Left lung (tissue), 10 donors: ENCODE measurements around the gene SPATA31C2. TPM values are rescaled to one million over a fixed set of nuclear protein-coding genes. Genes with fewer than 3 reads are reported as not detected.
"Not testable (repeated sequence)": the region's sequence is repeated elsewhere in the genome, so short reads cannot be mapped to it uniquely, and the experiment has no call there.

ENCODE experiments used
- ATAC-seq: fragments of 200-7000 bp; cut with Tn5 transposase; one replicate; pipeline ENCODE4 v1.9.1; 2020; ENCODE audit warnings: moderate library complexity
- DNase-seq, 4 donors: peaks; one replicate each; pipeline ENCODE4 v3.0.0-alpha.2; 2013 to 2020
- H3K27ac ChIP-seq, 2 donors: fragments of 200-600 bp; sonication (generic) in 1 of 2; one replicate each; pipeline versions ENCODE4 v1.5.0 to v1.8.0; 2020 to 2021
- H3K27me3 ChIP-seq, 2 donors: fragments of 200-600 bp; sonication (generic) in 1 of 2; one replicate each; pipeline versions ENCODE4 v1.5.0 to v1.8.0; 2020 to 2021
- H3K36me3 ChIP-seq, 2 donors: fragments of 200-600 bp; sonication (generic) in 1 of 2; one replicate each; pipeline versions ENCODE4 v1.5.0 to v1.8.0; 2020 to 2021
- H3K4me1 ChIP-seq, 2 donors: fragments of 200-600 bp; one replicate each; pipeline ENCODE4 v1.8.0; 2021
- H3K4me3 ChIP-seq, 2 donors: fragments of 200-600 bp; sonication (generic) in 1 of 2; one replicate each; pipeline versions ENCODE4 v1.5.0 to v1.8.0; 2020 to 2021; ENCODE audit warnings: mild to moderate bottlenecking in 1 of 2
- H3K9me3 ChIP-seq, 2 donors: fragments of 200-600 bp; sonication (generic) in 1 of 2; one replicate each; pipeline versions ENCODE4 v1.5.0 to v1.8.0; 2020 to 2021
- CTCF ChIP-seq, 2 donors: fragments of 200-600 bp; sonication (generic) in 1 of 2; IDR thresholded peaks; one replicate each; pipeline versions ENCODE4 v1.5.0 to v1.8.0; 2021; ENCODE audit warnings: antibody characterized with exemption in 2 of 2
- intact Hi-C, 2 donors: fragments of 100-400 bp; cut with DNase I; formaldehyde crosslinking; loops; one replicate each; pipeline versions ENCODE4 v1.11.2 to v1.14.2; 2022
- polyA plus RNA-seq, 6 donors: library from polyadenylated mRNA; unstranded; fragments of 120-200 nt; gene quantifications; one replicate each; pipeline ENCODE4 v1.2.1, GENCODE V29; 2013; ENCODE audit not compliant: insufficient read length in 6 of 6
- total RNA-seq, 2 donors: library from RNA; stranded (reverse); fragmentation: NEBNext Ultra II Directional; extraction: Animal tissue kit (Norgen Biotek cat#: 25700); gene quantifications; one replicate each; pipeline ENCODE4 v1.2.1, GENCODE V29; 2021
- donor health status: DM: no; HTN: yes; CAD: no.
- donor health status: DM: no; HTN: no; CAD: no.

The SPATA31C2 gene
- total and polyA plus RNA-seq, 8 donors, result 0.06 TPM; not detected in 7

- H3K27ac ChIP-seq, DNase-seq, H3K27me3 ChIP-seq, intact Hi-C loops, H3K4me1 ChIP-seq, H3K36me3 ChIP-seq, H3K4me3 ChIP-seq, H3K9me3 ChIP-seq, ATAC-seq: not testable (repeated sequence)
These were observed 23.2 kb downstream of the SPATA31C2 start for GRCh38 chr9:88114968-88115612.

GRCh38 chr9:88114283-88114967 is 23.9 kb downstream of the SPATA31C2 start:
- H3K4me1 ChIP-seq, ATAC-seq, H3K36me3 ChIP-seq, H3K9me3 ChIP-seq, intact Hi-C loops, H3K27ac ChIP-seq, H3K4me3 ChIP-seq, H3K27me3 ChIP-seq, DNase-seq: not testable (repeated sequence)

DNA sequence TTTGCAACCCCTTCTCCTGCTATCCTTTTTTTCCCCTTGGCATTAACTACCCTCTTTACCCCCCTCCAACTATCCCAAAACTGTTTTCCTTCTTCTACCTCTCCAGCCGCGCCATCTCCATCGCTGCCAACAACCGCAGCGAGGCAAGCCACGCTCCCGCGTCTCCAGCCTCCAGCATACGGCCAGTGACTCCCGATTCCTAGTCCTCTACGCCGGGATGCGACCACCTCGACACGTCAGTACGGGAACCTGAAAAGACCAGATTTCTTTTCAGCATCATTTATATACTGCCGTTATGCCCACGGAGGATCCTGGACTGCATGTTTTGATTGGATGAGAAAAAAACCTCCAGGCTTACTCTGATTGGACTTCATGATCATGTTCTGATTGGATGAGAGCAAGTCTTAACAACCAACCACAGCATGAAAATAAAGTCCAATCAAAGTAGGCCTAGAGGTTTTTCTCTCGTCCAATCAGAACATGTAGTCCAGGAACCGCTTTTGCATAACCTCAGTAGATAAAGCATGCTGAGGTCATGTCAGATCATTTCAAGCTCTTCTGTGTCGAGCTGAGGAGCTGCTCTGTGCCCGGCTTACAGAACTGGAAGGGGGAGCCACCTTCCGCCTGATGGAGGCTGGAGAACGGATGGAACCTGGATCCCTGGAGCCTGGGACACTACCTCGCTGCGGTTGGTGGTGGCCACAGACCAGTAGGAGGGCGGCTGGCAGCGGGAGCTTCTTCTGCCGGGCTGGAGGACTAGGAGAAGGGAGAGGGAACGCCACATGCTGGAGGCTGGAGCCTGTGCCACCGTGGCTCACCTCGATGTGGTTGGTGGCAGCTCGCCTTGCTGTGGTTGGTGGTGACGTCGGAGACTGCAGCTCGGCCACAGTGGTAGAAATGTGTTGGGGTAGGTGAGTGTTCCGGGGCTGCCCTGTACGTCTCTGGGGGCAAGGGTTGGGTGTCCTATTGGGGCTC is 24.8 kb downstream of the SPATA31C2 start:
- H3K27ac ChIP-seq, H3K9me3 ChIP-seq, H3K36me3 ChIP-seq, DNase-seq, ATAC-seq, intact Hi-C loops, H3K27me3 ChIP-seq, H3K4me1 ChIP-seq, H3K4me3 ChIP-seq: not testable (repeated sequence)

- H3K4me1 ChIP-seq, result no peaks in the 10 kb centered on the region
These were observed 28.2 kb downstream of the SPATA31C2 start for GRCh38 chr9:88110026-88110425.

GRCh38 chr9:88108779-88109178 is 29.5 kb downstream of the SPATA31C2 start:
- H3K9me3 ChIP-seq, result no peaks in the 10 kb centered on the region
- ATAC-seq (no peak), DNase-seq (no peak)
- no peak overlapping the region for H3K27ac ChIP-seq
- H3K27me3 ChIP-seq, result peaks cover 0 to 10% of the 10 kb centered on the region in 2 donors
- no peaks in the 10 kb centered on the region for H3K36me3 ChIP-seq
- intact Hi-C loops, result no loop called here
- H3K4me1 ChIP-seq, result no peaks in the 10 kb centered on the region
- TF ChIP-seq CTCF (IDR thresholded peaks at IDR 0.05), result no peak
- no peak overlapping the region for H3K4me3 ChIP-seq

More at GRCh38 chr9:88110026-88110425, 28.2 kb downstream of the SPATA31C2 start:
- TF ChIP-seq CTCF (IDR thresholded peaks at IDR 0.05), result no peak
- no peak overlapping the region for H3K4me3 ChIP-seq
- DNase-seq (no peak), ATAC-seq (no peak)
- intact Hi-C loops, result no loop called here
- peaks cover 0 to 10% of the 10 kb centered on the region in 2 donors for H3K27me3 ChIP-seq
- no peaks in the 10 kb centered on the region for H3K36me3 ChIP-seq
- H3K27ac ChIP-seq, result no peak overlapping the region
- no peaks in the 10 kb centered on the region for H3K9me3 ChIP-seq

GRCh38 chr9:88106492-88106891 is 31.8 kb downstream of the SPATA31C2 start:
- H3K27ac ChIP-seq, result no peak overlapping the region

More at GRCh38 chr9:88106492-88106891, 31.8 kb downstream of the SPATA31C2 start:
- Histone ChIP-seq H3K36me3 (no peaks in the 10 kb centered on the region), H3K27me3 (peaks cover 0 to 10% of the 10 kb centered on the region in 2 donors), H3K4me3 (no peak overlapping the region), H3K9me3 (no peaks in the 10 kb centered on the region), H3K4me1 (no peaks in the 10 kb centered on the region)
- ATAC-seq (peak; percentile 65), DNase-seq (peak in 2 of 4 donors; percentile 25 to 35)
- TF ChIP-seq CTCF (IDR thresholded peaks at IDR 0.05), result peak; percentile 13 to 17
- intact Hi-C loops, result no loop called here
